Hepatic stellate cell (primary cell): ENCODE results near the gene INPP1.
"Not testable (repeated sequence)": the region's sequence is repeated elsewhere in the genome, so short reads cannot be mapped to it uniquely, and the experiment has no call there.

Experiments used
- DNase-seq: peaks from one replicate; pipeline ENCODE4 v3.0.0; 2011; ENCODE audit warnings: low spot score

INPP1 gene

DNA sequence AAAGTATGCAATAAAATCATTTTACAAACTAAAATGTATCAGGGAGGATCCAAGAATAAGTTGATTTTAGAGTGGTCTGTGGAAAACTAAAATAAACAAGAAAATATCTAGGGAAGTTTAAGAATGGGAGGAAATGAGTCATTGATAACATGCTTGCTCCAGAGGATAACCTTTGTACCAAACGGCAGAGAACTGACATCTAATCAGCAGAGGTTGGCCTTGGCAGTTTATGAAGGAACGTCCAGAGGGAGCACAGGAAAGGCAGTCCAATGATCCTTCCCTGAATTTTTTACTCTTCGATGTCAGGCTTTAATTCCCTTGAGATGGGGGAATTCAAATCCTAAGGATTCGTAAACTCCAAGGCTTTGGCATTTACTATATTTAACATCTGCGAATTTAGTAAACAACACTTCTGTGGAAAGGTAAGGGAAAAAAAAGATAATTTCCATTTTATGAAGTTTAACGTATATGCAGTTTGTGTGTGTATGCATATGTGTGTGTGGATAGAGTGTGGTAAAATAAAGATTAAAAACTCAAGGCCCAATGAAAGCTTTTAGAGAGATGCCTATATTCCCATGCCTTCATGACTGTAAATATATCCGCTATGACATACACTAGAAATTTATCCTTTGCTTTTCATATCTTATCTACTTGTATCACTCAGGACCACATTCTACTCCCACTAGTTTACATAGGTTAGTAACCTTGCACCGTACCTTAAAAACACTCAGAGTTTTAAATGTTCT, 8.7 kb upstream of the INPP1 start:
- no peak for DNase-seq

DNA sequence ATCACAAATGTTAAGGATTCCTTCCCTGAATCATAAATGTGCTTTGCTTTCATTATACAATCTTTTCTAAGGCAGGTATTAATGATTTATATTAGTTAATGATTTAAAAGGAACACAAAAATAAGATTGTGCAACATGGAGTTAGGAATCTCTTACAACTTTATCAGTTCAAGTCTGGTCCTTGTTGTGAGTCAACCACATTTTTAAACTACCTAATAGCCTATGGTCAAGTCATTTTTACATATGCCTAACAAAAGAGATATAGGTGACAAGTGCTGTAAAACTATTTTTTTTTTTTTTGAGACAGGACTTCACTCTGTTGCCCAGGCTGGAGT, 8.2 kb upstream of the INPP1 start:
- no peak for DNase-seq

DNA sequence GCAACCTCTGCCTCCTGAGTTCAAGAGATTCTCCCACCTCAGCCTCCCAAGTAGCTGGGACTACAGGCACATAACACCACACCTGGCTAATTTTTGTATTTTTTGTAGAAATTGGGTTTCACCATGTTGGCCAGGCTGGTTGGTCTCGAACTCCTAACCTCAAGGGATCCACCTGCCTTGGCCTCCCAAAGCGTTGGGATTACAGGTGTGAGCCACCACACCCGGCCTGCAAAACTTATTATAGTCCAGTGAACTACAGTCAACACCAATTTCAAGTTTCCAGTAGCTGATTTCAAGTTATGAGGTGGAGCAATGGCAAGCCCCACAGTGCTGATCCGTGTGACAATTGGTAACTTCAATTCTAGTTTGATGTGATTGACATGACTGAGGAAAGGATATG, 7.8 kb upstream of the INPP1 start:
- not testable (repeated sequence) for DNase-seq

DNA sequence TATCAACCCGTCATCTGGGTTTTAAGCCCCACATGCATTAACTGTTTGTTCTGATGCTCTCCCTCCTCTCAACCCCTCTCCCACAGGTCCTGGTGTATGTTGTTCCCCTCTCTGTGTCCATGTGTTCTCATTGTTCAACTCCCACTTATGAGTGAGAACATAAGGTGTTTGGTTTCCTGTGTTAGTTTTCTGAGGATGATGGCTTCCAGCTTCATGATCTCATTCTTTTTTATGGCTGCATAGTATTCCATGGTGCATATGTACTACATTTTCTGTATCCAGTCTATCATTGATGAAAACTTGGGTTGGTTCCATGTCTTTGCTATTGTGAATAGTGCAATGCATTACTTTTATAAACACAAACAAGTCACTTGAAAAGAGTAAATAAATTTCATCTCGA, 7.0 kb upstream of the INPP1 start:
- DNase-seq = no peak

DNA sequence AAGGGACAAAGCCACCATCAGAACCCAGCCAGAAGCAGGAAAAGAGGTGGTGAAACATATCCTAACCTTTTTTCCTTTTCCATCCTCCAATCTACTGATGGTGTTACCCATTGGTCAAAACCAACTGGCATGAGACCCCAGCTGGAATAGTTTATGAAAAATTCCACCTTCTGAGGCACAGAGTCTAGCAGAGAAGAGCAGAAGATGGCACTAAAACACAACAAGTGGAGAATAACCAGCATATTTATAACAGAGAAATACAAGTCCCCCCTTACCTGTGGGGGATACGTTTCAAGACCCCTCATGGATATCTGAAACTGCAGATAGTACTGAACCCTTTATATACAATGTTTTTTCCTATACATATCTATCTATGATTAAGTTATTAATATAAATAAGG, 4.9 kb upstream of the INPP1 start:
- DNase-seq = no peak

DNA sequence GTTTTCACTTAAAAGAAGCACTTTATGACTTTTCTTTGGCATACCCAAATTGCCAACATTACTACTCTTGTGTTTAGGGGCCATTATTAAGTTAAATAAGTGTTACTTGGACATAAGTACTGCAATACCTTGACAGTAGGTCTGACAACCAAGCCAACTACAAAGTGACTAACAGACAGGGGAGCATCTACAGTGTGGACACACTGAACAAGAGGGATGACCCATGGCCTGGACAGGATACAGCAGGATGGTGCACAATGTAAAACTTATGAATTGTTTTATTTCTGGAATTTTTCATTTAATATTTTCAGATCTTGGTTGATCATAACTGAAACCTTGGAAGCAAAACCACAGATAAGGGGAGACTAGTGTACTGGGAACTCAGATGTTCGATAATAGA, 4.0 kb upstream of the INPP1 start:
- DNase-seq = no peak

DNA sequence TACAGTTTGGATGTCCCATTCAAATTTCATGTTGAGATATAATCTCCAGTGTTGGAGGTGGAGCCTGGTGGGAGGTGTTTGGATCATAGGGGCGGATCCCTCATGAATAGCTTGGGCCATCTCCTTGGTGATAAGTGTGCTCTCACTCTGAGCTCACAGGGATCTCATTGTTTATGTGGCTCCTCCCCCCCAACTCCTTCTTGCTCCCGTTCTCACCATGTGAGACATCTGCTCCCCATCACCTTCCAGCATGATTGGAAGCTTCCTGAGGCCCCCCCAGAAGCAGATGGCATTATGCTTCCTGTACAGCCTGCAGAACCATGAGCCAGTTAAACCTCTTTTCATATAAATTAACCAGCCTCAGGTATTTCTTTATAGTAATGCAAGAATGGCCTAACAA, 3.0 kb upstream of the INPP1 start:
- DNase-seq = no peak

DNA sequence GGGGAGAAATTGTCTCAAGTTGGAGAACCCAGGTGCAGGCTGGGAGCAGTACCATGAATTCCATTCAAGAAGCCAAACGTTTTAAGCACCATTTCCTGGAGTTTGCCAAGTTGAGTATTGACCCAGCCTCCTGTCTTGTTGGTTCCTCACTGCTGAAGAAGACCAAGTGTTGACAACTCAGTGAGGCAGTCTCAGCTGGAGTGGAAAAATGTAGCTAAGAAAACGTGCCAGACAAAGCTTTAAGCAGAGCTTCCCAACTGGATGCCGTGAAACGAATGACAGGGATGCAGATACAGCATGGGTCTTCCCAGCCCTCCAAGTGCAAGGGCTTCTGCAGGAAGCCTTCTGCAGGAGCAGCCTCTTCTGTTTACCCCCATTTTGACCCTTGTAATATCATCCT, 778 bp upstream of the INPP1 start:
- DNase-seq = no peak

DNA sequence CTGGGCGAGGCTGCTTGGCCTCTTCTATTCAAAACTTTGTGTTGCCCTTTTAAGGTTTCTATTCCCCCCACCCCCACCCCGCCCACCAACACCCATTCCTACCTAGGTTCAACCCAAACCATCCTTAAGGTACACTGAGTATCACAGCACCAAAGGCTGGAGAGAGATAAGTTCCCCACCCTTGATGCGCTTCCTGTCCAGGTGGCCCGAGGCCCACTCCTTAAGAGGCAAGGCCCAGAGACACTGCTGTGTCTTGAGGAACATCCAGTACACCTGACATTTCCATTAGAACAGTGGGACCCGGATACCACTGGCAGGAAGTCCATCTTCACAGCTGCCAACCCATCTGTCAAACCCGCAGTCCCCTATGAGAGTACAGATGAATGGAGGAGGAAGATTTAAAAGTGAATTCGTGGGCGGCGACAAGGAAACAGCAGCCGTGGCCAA, 277 bp upstream of the INPP1 start:
- no peak for DNase-seq

DNA sequence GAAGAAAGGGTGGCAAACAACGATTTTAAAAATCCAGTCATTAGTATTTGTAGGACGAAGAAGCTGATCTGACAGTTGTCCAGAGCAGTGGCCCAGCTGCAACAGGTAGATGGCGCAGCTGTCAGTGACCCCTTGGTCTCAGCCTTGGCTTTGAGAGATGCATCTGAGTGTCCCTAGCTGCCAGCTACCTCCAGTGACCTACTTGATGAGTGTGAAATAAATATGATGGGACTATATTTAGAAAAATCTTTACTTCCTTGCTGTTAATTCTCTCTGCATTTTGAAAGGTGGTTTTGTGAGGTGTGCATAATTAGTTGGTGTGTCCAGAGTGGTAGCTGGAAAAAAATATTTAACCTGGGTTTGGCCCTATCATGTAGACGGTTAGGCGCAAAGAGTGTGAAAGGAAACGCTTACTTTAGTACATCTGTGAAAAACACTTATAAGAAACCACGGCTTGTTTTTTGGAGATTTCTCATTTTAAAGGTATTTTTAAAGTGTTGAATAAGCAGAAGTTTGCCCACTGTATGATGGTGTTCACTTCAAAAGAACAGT, 963 bp downstream of the INPP1 start:
- no peak for DNase-seq

DNA sequence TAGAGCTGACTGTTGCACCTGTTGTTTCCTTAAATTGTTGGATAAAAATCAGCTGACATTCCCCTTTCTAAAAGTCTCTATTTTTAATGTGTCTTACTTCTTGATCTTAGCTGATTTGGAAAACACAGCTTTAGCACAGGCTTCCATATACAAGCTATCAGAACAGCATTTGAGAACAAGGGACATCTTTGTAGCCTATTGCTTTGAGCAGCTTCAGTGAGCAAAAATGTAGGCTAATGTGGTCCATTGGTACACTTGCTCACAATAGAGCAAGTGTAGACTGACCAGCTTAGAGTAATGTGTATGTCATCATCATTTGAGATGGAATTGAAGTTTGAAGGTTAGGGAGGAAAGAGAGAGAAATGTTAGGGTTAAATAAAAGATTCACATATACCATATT, 7.0 kb downstream of the INPP1 start:
- DNase-seq = no peak

DNA sequence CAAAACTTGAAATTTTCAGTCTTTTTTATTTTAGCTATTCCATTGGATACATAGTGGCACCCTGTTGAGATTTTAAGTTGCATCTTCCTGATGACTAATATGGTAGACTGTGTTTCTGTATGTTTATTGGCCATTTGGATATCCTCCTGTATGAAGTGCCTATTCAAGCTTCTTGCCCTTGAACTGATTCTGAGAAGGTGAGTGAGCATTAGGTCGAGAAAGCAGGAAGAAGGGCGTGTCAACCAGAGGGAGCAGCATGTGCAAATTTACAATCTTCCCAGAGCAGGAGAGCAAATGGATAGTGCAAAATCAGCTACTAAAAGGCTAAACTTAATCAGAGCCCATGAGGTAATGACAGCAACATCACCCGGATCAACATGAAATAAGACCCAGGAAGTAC, 8.6 kb downstream of the INPP1 start:
- no peak for DNase-seq

DNA sequence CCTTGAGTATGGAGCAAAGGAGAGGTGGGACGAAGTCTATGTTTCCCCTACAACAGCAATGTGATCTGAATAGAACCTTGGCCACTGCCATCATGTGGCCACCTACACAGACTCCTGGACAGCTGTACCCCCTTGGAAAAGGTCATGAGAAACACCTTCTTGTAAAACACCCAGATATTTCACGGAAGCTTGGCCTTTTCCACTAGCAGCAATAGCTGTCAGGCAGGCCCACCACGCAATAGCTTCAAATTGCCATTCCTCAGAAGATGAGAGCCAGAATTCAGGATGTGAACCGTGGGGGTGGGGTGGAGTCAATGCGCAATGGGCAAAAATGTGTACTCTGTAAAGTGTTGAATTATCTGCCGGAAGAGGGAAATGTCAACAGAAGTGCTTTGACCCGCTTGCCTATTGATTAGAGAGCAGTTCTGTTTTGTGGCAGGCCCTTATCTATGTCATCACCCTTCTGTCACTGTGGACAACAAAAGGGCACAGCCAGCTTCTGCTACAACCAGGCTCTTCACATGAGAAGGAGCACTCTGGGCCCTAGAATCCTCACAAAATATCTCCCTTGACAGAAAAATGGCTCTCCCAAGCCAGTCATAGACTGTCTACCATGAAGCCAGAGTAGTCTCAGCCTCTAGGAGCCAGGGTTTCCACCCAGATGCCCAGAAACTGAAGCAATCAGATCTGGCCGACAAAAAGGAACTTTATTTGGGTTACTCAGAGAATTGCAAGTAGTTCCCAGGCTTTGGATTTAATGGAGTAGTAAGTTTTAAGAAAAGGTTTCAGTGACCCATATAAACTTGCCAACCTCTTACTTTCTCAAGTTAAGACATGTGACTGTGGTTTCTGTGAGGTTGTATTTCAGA, 9.5 kb downstream of the INPP1 start:
- no peak for DNase-seq

DNA sequence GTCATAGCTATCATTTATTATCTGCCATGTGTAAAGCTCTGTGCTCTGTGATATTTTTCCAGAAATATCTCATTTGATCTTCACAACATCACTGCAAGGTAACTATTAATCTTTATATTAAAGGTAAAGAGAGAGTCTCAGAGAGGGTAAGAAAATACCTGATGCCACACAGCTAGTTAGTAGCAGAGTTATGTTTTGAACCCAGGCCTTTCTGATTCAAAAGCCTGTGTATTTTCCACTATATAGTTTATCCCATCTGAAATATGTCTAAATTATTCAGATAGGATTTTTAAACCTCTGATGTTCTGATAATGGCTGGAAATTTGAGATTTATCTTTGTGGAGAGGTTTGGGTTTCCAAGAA, 10.1 kb downstream of the INPP1 start:
- DNase-seq = no peak

DNA sequence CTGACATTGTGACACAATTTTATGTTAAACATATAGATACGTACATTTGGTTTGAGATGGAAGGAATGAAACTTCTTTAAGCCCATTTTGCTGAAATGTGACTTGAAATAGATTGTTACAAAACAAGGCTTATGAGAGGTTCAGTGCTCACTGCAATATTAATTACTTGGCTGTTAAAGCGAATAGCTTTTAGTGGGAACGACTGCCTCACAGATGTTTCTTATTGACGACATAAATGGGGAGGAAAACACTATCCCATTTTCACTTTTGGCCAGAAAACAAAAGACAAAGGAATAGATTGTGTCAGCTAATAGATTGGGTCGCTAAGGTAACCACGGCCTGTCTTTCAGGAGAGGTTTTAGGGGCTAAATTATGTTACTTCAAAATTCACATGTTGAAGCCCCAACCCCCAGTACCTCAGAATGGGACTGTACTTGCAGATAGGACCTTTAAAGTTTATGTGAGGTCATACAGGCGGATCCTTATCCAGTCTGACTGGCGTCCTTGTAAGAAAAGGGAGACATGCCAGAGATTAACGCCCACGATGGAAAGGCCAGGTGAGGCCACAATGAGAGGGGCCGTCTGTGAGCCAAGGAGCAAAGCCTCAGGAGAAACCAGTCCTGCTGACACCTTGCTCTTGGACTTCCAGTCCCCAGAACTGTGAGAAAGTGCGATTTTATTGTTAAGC, 10.8 kb downstream of the INPP1 start:
- no peak for DNase-seq

DNA sequence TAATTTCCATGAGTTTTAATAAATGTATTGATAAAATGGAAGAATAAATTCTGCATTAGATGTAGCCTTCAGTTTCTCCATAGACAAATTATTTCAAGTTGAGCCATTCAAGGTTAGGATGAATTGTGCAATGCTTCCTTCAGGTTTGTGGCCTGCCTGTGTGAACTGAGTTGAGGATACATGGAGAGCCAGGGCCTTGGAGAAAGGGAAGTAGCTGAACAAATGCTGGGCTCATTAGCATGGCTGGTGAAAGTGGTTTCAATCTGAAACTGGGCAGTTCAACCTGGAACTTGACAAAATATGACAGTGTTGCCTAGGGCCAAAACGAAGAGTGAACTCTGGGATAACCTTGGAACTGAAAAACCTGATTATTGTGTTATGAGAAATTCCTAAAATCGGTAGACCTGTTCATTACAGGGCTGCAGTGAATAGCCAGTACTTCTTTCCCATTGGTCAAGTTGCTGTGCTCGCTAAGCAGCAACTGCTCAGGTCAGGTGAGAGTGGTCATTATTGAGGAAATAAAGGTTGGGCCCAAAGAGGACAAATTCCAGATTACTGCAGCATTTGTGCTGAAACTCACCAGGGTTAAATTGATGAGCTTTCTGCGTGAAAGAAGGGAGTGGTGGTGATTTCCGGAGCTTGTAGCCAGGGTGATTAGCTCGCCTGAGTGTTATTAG, 12.7 kb downstream of the INPP1 start:
- no peak for DNase-seq

DNA sequence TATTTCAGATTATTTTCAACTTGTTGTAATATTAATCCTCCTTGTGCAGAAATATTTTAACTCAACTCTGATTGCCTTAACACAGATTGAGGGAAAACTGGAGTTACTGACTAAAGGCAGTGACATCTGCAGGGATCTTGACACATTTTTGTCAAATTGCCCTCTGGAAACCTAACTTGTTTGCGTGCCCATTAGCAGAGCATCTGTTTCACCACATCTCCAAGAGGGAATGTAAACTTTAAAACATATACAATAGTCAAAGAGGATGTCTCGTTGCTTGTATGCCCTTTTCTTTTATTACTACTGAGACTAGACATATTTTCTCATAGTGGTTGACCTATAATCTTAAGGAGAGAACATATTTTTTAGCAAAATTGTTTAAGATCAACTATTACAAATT, 14.2 kb downstream of the INPP1 start:
- DNase-seq = no peak

DNA sequence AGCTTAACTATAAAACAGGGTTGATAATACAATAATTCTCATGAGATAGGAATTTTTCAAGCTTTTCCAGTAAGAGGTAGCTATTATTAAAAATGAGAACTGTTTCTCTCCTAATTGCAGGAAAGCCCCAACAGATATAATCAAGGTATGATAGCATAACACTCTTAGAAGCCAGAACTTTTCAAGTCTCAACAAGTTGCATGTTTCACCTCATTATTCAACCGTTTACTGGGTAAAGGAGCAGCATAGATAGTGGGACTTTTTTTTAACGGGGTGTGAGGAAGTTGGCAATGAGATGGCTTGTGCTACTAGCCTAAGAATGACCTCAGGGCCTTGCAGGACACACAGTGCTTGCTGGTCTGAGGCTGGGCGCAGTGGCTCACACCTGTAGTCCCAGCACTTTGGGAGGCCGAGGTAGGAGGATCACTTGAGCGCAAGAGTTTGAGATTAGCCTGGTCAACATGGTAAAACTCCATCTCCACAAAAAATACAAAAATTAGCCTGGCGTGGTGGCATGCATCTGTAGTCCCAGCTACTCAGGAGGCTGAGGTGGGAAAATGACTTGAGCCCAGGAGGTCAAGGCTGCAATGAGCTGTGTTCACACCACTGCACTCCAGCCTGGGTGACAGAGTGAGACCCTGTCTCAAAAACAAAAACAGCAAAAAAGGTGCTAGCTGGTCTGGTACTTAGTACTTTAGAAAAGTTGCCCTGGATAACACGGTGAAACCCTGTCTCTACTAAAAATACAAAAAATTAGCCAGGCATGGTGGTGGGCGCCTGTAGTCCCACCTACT, 15.5 kb downstream of the INPP1 start:
- DNase-seq = not testable (repeated sequence)

DNA sequence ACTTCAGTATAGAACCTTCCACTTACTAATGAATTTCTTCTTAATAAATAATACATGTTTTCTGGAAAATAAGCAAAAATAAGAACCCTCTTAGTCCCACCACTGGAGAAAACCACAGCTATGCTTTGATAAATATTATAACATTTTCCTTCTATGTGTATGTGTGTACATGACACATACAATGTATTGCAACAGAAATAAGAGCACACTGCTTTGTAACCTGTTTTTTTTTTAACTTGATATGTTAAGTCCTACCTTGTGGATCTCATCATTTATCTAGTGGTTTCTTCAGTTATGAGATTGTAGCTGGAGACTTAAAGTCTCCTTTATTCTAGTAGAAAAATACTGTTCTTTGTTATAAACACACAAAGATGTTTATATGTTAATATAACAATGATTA, 17.2 kb downstream of the INPP1 start:
- DNase-seq = no peak

DNA sequence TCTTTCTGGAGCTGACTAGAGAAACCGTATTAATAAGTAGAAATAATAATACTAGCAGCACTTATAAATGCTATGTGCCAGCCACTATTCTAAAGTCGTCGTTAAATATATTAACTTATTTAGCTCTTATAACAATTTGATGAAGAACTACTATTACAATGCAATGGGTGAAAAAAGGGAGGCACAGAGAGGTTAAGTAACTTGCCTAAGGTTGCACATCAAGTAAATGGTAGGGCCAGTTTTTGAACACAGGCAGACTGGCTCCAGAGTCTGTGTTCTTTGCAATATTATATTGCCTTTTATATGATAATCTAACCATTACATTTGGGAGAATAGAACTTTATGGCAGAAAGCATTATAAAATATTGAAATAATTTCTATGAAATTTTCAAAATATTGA, 17.6 kb downstream of the INPP1 start:
- DNase-seq = no peak

DNA sequence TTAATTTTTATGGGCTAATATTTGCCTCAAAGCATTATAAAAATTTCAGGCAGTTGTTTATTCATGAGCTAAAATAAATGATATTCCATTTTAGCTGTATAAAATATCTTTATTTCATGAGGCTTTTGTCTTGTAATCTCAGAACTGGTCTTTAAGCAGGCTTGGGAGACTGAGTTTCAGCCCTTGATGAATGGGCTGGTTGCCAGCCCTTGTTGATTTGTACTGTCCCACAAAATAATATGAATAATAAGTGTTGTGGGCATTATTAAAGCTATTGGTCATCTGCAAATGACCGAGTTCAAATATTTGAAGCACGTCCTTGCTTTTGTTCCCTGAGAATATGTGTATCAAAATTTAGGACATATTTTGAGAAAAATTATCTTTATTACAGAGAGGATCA, 18.2 kb downstream of the INPP1 start:
- DNase-seq = no peak
